A673 (cell line): ENCODE measurements around the gene RAPGEF5.

Source experiments
- CTCF ChIP-seq: fragments of 300-800, 200-600 bp; sonication (generic); conservative IDR thresholded peaks from 2 replicates; pipeline ENCODE4 v1.5.1; 2017; ENCODE audit warnings: low read depth, mild to moderate bottlenecking, antibody characterized with exemption, low read length, moderate library complexity, mixed read lengths
- EZH2 ChIP-seq: fragments of 200-600 bp; sonication (generic); IDR thresholded peaks from 2 replicates; pipeline ENCODE4 v1.6.1; 2017; ENCODE audit warnings: borderline replicate concordance, low read depth, mild to moderate bottlenecking, mixed read lengths, antibody characterized with exemption, low read length; ENCODE audit not compliant: poor library complexity, severe bottlenecking

- TF ChIP-seq CTCF: no peak
- no peak for TF ChIP-seq EZH2
Measured at GRCh38 chr7:22176791-22177412, 180.1 kb downstream of the RAPGEF5 start.
